Esophagus squamous epithelium (tissue), 4 donors: ENCODE results near the gene DNAAF3.

Source experiments
- POLR2A ChIP-seq, 4 donors: fragments of 450-650 bp; IDR thresholded peaks; one replicate each; pipeline ENCODE4 v1.6.1; 2017; ENCODE audit warnings: antibody characterized with exemption in 4 of 4, mild to moderate bottlenecking in 4 of 4, moderate library complexity in 3 of 4
- TF ChIP-seq, protein P1 (sequence below), 6 experiments: fragments of 450-650 bp in 4 of 6; fragments of 200-600 bp in 2 of 6; sonication (generic) in 2 of 6; IDR thresholded peaks; one replicate each; pipeline ENCODE4 v1.5.1; 2016 to 2019; ENCODE audit warnings: antibody characterized with exemption in 6 of 6, mild to moderate bottlenecking in 4 of 6, moderate library complexity in 4 of 6

DNA sequence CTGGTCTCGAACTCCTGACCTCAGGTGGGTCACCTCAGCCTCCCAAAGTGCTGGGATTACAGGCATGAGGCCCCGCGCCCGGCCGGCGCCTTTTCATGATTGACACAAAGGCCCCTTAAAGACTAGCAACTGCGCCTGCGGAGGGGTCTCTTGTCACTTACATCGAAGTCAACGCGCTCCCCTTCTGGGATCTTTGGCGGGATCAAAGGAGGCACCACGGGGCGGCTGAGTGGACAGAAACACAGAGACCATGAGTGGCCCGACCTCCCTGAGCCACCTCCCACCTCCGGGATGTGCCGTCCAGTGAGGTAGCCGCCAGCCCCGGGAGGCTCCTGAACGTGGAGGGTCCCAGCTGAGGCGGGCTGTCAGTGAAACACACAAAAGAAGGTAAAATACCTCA lies 24.7 kb downstream of the DNAAF3 start:
- TF ChIP-seq, protein P1, sequence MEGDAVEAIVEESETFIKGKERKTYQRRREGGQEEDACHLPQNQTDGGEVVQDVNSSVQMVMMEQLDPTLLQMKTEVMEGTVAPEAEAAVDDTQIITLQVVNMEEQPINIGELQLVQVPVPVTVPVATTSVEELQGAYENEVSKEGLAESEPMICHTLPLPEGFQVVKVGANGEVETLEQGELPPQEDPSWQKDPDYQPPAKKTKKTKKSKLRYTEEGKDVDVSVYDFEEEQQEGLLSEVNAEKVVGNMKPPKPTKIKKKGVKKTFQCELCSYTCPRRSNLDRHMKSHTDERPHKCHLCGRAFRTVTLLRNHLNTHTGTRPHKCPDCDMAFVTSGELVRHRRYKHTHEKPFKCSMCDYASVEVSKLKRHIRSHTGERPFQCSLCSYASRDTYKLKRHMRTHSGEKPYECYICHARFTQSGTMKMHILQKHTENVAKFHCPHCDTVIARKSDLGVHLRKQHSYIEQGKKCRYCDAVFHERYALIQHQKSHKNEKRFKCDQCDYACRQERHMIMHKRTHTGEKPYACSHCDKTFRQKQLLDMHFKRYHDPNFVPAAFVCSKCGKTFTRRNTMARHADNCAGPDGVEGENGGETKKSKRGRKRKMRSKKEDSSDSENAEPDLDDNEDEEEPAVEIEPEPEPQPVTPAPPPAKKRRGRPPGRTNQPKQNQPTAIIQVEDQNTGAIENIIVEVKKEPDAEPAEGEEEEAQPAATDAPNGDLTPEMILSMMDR (IDR thresholded peaks at IDR 0.05), result no peak
- no peak for TF ChIP-seq POLR2A (IDR thresholded peaks at IDR 0.05)
